CD4-positive, alpha-beta T cell treated with Interleukin-1 beta for 1 hour (primary cell): Measurements from ENCODE around the gene ADCY1.
"Not testable (repeated sequence)": the region's sequence is repeated elsewhere in the genome, so short reads cannot be mapped to it uniquely, and the experiment has no call there.

Source experiments
- DNase-seq, 2 donors: peaks; one replicate each; pipeline ENCODE4 v3.0.0-alpha.2; 2020 to 2022

The ADCY1 gene

GRCh38 chr7:45768516-45769394, 194.6 kb downstream of the ADCY1 start:
- DNase-seq, result peak; percentile 98

DNA sequence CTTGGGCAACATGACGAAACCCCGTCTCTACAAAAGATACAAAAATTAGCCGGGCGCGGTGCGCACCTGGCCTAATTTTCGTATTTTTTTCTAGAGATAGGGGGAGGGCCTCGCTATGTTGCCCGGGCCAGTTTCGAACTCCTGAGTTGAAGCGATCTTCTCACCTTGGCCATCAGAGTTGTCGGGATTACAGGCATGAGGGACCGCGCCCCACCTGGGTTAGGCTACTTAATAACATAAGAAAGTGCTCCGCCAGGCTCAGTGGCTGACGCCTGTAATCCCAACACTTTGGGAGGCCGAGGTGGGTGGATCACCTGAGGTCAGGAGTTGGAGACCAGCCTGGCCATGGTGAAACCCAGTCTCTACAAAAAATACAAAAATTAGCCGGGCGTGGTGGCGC, 195.5 kb downstream of the ADCY1 start:
- DNase-seq, result not testable (repeated sequence)
